ENCODE results near the gene MAP3K14. TPM values are rescaled to one million over a fixed set of nuclear protein-coding genes. Genes with fewer than 3 reads are reported as not detected.
A peak's percentile ranks its signal among the peaks of the same experiment; 100 is the strongest.

MAP3K14 gene
- total RNA-seq, 3 donors from 2014 or later, result 16.6 to 27.9 (median 18.0) TPM

DNA sequence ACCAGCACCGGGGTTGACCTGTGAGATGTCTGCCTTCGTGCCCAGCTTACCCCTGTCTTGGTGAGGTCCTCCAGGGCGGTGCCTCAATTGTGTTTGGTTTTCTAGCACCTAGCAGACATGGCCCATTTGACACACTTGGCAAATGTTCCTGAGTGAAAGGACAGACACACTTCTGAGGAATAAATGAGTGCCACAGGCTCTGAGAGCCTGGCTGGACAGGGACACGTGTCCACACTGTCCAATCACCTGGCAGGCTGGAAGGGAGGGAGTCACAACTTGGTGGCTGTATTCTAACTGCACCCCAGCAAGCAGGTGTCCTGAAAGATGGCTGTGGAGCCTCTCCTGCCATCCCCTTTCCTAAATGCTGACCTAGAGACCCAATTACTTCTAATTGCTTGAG is 7.4 kb downstream of the MAP3K14 start:
- ATAC-seq (no peak), DNase-seq (peak in 2 of 3 donors; percentile 48 to 52)
- intact Hi-C loops (cut with DNase I, micrococcal nuclease), result no loop called here
- TF ChIP-seq, protein P1, sequence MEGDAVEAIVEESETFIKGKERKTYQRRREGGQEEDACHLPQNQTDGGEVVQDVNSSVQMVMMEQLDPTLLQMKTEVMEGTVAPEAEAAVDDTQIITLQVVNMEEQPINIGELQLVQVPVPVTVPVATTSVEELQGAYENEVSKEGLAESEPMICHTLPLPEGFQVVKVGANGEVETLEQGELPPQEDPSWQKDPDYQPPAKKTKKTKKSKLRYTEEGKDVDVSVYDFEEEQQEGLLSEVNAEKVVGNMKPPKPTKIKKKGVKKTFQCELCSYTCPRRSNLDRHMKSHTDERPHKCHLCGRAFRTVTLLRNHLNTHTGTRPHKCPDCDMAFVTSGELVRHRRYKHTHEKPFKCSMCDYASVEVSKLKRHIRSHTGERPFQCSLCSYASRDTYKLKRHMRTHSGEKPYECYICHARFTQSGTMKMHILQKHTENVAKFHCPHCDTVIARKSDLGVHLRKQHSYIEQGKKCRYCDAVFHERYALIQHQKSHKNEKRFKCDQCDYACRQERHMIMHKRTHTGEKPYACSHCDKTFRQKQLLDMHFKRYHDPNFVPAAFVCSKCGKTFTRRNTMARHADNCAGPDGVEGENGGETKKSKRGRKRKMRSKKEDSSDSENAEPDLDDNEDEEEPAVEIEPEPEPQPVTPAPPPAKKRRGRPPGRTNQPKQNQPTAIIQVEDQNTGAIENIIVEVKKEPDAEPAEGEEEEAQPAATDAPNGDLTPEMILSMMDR (IDR thresholded peaks at IDR 0.05), result no peak
- Histone ChIP-seq H3K36me3 (ENCODE audit: low read depth) (no peaks in the 10 kb centered on the region), H3K4me3 (no peak overlapping the region), H3K4me1 (ENCODE audit: low read depth) (peaks cover 84% of the 10 kb centered on the region), H3K9me3 (no peaks in the 10 kb centered on the region)

DNA sequence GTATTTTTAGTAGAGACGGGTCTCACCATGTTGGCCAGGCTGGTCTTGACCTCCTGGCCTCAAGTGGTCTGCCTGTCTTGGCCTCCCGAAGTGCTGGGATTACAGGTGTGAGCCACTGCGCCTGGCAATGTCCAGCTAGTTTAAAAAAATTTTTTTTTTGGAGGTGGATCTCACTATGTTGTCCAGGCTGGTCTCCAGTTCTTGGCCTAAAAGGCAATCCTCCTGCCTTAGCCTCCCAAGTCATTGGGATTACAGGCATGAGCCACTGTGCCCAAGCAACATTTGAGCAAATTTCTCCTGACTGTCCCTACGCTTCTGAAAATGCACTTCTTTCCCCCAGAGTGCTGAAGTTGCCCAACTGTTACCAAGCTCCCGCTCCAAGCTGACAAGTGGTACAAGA is 8.0 kb downstream of the MAP3K14 start:
- H3K4me1 ChIP-seq (ENCODE audit: low read depth), result peaks cover 78% of the 10 kb centered on the region
- DNase-seq, result no peak
- ATAC-seq, result no peak
- TF ChIP-seq, protein P1 (IDR thresholded peaks at IDR 0.05), result no peak
- no peaks in the 10 kb centered on the region for H3K36me3 ChIP-seq (ENCODE audit: low read depth)
- intact Hi-C loops (cut with DNase I, micrococcal nuclease), result no loop called here
- no peak overlapping the region for H3K4me3 ChIP-seq
- no peaks in the 10 kb centered on the region for H3K9me3 ChIP-seq

DNA sequence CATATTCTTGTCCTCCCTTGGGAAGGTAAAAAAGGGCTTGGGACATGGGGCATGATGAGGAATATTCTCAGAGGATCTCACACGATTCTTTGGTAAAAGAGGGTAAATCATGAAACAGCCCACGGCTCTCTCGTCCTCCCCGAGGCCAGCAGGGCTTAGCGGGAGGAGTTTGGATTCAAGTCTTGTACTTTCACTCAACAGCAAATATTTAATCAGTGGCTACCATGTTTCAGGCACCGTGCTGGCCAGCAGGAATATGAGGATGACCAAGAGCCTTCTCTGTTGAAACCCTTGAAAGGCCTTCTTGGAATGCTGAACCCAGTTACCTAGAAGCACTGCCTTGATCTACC is 8.8 kb downstream of the MAP3K14 start:
- TF ChIP-seq, protein P1 (IDR thresholded peaks at IDR 0.05), result no peak
- no peak for DNase-seq
- intact Hi-C loops (cut with DNase I, micrococcal nuclease), result no loop called here
- Histone ChIP-seq H3K36me3 (ENCODE audit: low read depth) (no peaks in the 10 kb centered on the region), H3K4me1 (ENCODE audit: low read depth) (peaks cover 72% of the 10 kb centered on the region), H3K4me3 (no peak overlapping the region), H3K9me3 (no peaks in the 10 kb centered on the region)
- no peak for ATAC-seq

DNA sequence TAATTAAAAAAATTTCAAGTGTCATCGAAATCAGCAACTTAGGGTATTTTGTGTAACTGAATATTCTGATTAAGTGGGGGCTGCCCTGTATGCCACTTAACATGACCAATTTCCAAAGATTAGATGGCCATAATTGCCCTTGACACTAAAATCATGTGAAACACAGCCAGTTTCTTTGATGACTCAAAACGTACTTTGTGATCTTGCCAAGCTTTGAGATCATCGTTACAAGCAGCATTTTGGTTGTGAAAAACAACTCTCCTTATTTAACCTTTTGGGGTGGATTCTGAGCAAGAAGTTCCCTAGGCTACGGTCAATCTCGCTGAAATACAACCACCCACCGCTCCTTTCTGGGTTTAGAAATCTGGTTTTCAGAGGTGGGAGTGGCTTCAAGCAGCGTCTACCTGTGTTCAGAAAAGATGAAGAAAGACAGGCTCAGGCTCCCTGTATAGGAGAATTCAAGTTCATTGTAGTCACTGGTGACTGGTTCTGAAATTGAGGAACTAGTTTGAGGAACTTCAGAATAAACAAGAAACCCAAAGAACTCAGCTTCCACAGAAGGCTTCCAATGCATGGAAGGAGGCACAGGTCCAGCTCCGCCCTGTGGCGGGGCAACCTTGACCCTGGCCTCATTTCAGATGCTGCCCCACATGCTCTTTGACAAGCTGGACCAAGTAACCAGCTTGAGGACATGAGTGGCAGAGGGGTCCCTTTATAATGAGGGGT is 9.4 kb downstream of the MAP3K14 start:
- DNase-seq (peak in 2 of 3 donors; percentile 58 to 62), ATAC-seq (no peak)
- Histone ChIP-seq H3K9me3 (no peaks in the 10 kb centered on the region), H3K4me1 (ENCODE audit: low read depth) (peaks cover 67% of the 10 kb centered on the region), H3K4me3 (no peak overlapping the region), H3K36me3 (ENCODE audit: low read depth) (no peaks in the 10 kb centered on the region)
- TF ChIP-seq, protein P1 (IDR thresholded peaks at IDR 0.05), result no peak
- intact Hi-C loops (cut with DNase I, micrococcal nuclease), result no loop called here

GRCh38 chr17:45306623-45307022 is 10.2 kb downstream of the MAP3K14 start:
- Histone ChIP-seq H3K9me3 (no peaks in the 10 kb centered on the region), H3K36me3 (ENCODE audit: low read depth) (no peaks in the 10 kb centered on the region), H3K4me1 (ENCODE audit: low read depth) (peaks cover 61% of the 10 kb centered on the region), H3K4me3 (no peak overlapping the region)
- TF ChIP-seq, protein P1 (IDR thresholded peaks at IDR 0.05), result no peak
- ATAC-seq (no peak), DNase-seq (no peak)
- intact Hi-C loops (cut with DNase I, micrococcal nuclease), result no loop called here
